Effector memory CD4-positive, alpha-beta T cell (primary cell): ENCODE results near the gene CMBL.
A peak's percentile ranks its signal among the peaks of the same experiment; 100 is the strongest.
"Not testable (repeated sequence)": the region's sequence is repeated elsewhere in the genome, so short reads cannot be mapped to it uniquely, and the experiment has no call there.

Experiments used
- DNase-seq, 3 donors: peaks; one replicate each; pipeline ENCODE4 v3.0.0-alpha.2; 2020
- H3K27ac ChIP-seq: 2 replicates; pipeline ENCODE4 v1.7.0; 2013; ENCODE audit warnings: mild to moderate bottlenecking, low read length, moderate library complexity; ENCODE audit not compliant: insufficient read depth, poor library complexity, severe bottlenecking
- H3K27me3 ChIP-seq: replicated peaks from 2 replicates; pipeline ENCODE4 v1.7.0; 2013; ENCODE audit warnings: mild to moderate bottlenecking, low read length; ENCODE audit not compliant: insufficient read depth, control insufficient read depth, poor library complexity, severe bottlenecking
- H3K36me3 ChIP-seq: 2 replicates; pipeline ENCODE4 v1.7.0; 2013; ENCODE audit warnings: mild to moderate bottlenecking, low read length, moderate library complexity; ENCODE audit not compliant: control insufficient read depth, insufficient read depth
- H3K4me1 ChIP-seq: 2 replicates; pipeline ENCODE4 v1.7.0; 2013; ENCODE audit warnings: low read length, mild to moderate bottlenecking; ENCODE audit not compliant: control insufficient read depth, insufficient read depth, poor library complexity, severe bottlenecking
- H3K4me3 ChIP-seq: 2 replicates; pipeline ENCODE4 v1.7.0; 2013; ENCODE audit warnings: low read length, low read depth, mild to moderate bottlenecking; ENCODE audit not compliant: insufficient read depth, poor library complexity, severe bottlenecking
- H3K9me3 ChIP-seq: 2 replicates; pipeline ENCODE4 v1.7.0; 2013; ENCODE audit warnings: mild to moderate bottlenecking, low read length, moderate library complexity; ENCODE audit not compliant: control insufficient read depth

CMBL gene

GRCh38 chr5:10248378-10249260, 59.1 kb downstream of the CMBL start:
- no peak for DNase-seq
- Histone ChIP-seq H3K4me3 (peak overlapping the region; percentile 97), H3K9me3 (no peaks in the 10 kb centered on the region)

DNA sequence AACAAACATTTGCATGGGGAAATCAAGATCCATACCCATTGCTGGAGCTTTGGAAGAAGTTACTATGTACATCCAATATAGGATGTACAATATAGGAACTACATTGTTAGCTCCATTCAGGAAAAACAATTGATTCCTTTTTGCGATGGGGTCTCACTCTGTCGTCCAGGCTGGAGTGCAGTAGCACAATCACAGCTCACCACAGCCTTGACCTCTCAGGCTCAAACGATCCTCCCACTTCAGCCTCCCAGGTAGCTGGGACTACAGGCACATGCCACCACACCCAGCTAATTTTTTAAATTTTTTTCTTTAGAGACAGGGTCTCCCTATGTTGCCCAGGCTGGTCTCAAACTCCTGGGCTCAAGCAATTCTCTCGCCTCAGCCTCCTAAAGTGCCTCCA, 60.5 kb downstream of the CMBL start:
- not testable (repeated sequence) for H3K4me3 ChIP-seq, H3K27me3 ChIP-seq, H3K9me3 ChIP-seq, H3K36me3 ChIP-seq, H3K27ac ChIP-seq, DNase-seq
- H3K4me1 ChIP-seq: peaks cover 18% of the 10 kb centered on the region

More at GRCh38 chr5:10248378-10249260, 59.1 kb downstream of the CMBL start:
- H3K36me3 ChIP-seq: peaks cover 2% of the 10 kb centered on the region
- peaks cover 20% of the 10 kb centered on the region for H3K4me1 ChIP-seq
- no peaks in the 10 kb centered on the region for H3K27me3 ChIP-seq
- H3K27ac ChIP-seq: peak overlapping the region; percentile 95

GRCh38 chr5:10246761-10247160, 60.9 kb downstream of the CMBL start:
- no peaks in the 10 kb centered on the region for H3K9me3 ChIP-seq
- no peak for DNase-seq
- H3K27me3 ChIP-seq: no peaks in the 10 kb centered on the region
- peaks cover 18% of the 10 kb centered on the region for H3K4me1 ChIP-seq
- H3K36me3 ChIP-seq: no peaks in the 10 kb centered on the region
- no peak overlapping the region for H3K4me3 ChIP-seq
- H3K27ac ChIP-seq: no peak overlapping the region

DNA sequence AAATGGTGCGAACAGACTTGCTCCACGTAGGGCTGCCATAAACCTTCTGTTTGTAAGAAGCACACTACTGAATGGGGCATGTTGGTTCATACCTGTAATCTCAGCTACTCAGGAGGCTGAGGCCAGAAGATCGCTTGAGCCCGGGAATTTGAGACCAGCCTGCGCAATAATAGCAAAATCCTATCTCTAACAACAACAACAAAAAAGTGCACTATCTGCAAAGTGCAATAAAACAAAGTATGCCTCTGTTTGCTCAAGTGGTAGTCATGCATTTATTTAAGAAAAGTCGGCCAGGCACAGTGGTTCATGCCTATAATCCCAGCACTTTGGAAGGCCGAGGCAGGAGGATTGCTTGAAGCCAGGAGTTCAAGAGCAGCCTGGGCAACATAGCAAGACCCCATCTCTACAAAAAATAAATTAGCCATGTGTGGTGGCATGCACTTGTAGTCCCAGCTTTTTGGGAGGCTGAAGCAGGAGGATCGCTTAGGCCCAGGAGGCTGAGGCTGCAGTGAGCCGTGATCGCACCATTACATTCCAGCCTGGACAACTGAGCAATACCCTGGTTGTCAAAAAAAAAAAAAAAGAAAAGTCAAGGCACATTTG, 63.3 kb downstream of the CMBL start:
- no peaks in the 10 kb centered on the region for H3K36me3 ChIP-seq
- DNase-seq: no peak

GRCh38 chr5:10243660-10244240, 64.0 kb downstream of the CMBL start:
- Histone ChIP-seq H3K4me1 (peaks cover 2% of the 10 kb centered on the region), H3K27me3 (no peaks in the 10 kb centered on the region), H3K4me3 (no peak overlapping the region), H3K9me3 (no peaks in the 10 kb centered on the region), H3K27ac (no peak overlapping the region), H3K36me3 (no peaks in the 10 kb centered on the region)
- no peak for DNase-seq

More for the DNA sequence above, 63.3 kb downstream of the CMBL start:
- Histone ChIP-seq H3K27ac (no peak overlapping the region), H3K4me3 (no peak overlapping the region), H3K4me1 (peaks cover 7% of the 10 kb centered on the region), H3K27me3 (no peaks in the 10 kb centered on the region), H3K9me3 (no peaks in the 10 kb centered on the region)

- Histone ChIP-seq H3K9me3 (no peaks in the 10 kb centered on the region), H3K27ac (no peak overlapping the region), H3K36me3 (peaks cover 7% of the 10 kb centered on the region), H3K4me3 (no peak overlapping the region), H3K4me1 (no peaks in the 10 kb centered on the region), H3K27me3 (no peaks in the 10 kb centered on the region)
- DNase-seq: no peak
These were observed 72.4 kb downstream of the CMBL start for GRCh38 chr5:10235350-10235749.

GRCh38 chr5:10233505-10233904, 74.2 kb downstream of the CMBL start:
- Histone ChIP-seq H3K27me3 (no peaks in the 10 kb centered on the region), H3K4me3 (no peak overlapping the region), H3K9me3 (no peaks in the 10 kb centered on the region), H3K36me3 (peaks cover 7% of the 10 kb centered on the region), H3K27ac (no peak overlapping the region), H3K4me1 (no peaks in the 10 kb centered on the region)
- no peak for DNase-seq

DNA sequence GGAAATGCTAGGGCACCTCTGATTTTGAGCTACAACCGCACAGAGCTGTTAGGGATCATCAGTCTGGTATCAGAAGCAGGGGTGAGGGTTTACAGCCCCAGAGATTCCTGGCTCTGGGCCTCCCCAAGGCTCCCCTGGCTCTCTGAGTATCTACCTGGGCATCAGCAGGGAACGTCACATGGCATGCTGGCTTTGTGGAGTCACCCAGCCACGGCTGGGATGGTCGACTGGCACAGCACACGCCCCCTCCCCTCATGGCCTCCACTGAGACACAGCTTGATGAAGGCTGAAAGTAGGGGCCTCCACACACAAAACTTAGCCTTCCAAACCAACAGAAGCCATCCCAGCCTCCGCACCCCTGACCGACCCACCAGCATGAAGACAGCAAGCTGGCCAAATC, 74.7 kb downstream of the CMBL start:
- no peaks in the 10 kb centered on the region for H3K9me3 ChIP-seq
- no peak for DNase-seq
- no peak overlapping the region for H3K27ac ChIP-seq
- H3K4me1 ChIP-seq: no peaks in the 10 kb centered on the region
- H3K27me3 ChIP-seq: no peaks in the 10 kb centered on the region
- peaks cover 7% of the 10 kb centered on the region for H3K36me3 ChIP-seq
- no peak overlapping the region for H3K4me3 ChIP-seq

DNA sequence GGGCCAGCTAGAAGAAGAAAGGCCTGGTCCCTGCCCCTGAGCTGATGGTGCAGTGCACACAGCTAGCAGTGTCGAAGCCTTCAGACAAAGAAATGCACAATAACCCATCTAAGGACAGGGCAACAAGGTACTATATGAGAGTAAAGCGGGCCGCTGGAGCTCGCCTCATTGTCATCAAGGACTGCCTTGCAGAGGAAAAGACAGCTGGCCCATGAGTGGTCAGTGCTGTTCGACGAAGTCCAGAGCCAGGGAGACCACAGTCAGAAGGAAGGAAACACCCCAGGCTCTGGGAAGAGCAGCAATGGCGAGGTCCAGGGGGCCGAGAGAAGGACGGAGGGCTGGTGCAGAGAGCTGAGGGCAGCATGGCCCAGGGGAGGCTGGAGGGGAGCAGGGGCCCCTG, 75.3 kb downstream of the CMBL start:
- Histone ChIP-seq H3K36me3 (peaks cover 7% of the 10 kb centered on the region), H3K4me3 (no peak overlapping the region), H3K27ac (no peak overlapping the region), H3K27me3 (no peaks in the 10 kb centered on the region), H3K4me1 (no peaks in the 10 kb centered on the region), H3K9me3 (no peaks in the 10 kb centered on the region)
- no peak for DNase-seq
